Measurements from ENCODE around the gene CDYL.
"Not testable (repeated sequence)": the region's sequence is repeated elsewhere in the genome, so short reads cannot be mapped to it uniquely, and the experiment has no call there.

CDYL gene

GRCh38 chr6:4848382-4849068, 72.3 kb downstream of the CDYL start:
- DNase-seq: no peak

GRCh38 chr6:4849226-4850022, 73.2 kb downstream of the CDYL start:
- DNase-seq: no peak

GRCh38 chr6:4851035-4851434, 74.8 kb downstream of the CDYL start:
- no peak for DNase-seq

- not testable (repeated sequence) for DNase-seq
Measured at GRCh38 chr6:4852186-4852585, 76.0 kb downstream of the CDYL start.

- no peak for DNase-seq
Measured at GRCh38 chr6:4852938-4853337, 76.7 kb downstream of the CDYL start.

- DNase-seq: no peak
Measured at GRCh38 chr6:4853349-4853748, 77.1 kb downstream of the CDYL start.

- DNase-seq: no peak
Measured at GRCh38 chr6:4853782-4854511, 77.7 kb downstream of the CDYL start.

DNA sequence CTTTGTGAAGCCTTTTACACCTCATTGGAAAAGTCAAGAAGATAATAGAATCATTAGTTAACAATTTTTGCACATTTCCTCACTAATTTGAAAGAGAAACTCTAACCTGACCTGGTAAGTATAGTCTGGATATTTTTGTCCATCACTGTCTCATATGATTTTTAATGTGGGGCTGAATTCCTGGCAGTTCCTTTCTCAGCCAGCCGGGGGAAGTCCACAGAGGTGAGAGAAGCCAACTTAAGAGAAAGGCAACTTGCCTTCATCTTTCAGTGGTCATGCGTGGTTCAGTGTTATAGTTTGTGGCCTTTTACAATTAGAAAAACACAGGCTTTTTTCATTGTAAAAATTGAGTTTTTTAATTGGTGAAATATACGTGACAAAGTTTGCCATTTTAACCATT, 80.6 kb downstream of the CDYL start:
- DNase-seq: no peak

DNA sequence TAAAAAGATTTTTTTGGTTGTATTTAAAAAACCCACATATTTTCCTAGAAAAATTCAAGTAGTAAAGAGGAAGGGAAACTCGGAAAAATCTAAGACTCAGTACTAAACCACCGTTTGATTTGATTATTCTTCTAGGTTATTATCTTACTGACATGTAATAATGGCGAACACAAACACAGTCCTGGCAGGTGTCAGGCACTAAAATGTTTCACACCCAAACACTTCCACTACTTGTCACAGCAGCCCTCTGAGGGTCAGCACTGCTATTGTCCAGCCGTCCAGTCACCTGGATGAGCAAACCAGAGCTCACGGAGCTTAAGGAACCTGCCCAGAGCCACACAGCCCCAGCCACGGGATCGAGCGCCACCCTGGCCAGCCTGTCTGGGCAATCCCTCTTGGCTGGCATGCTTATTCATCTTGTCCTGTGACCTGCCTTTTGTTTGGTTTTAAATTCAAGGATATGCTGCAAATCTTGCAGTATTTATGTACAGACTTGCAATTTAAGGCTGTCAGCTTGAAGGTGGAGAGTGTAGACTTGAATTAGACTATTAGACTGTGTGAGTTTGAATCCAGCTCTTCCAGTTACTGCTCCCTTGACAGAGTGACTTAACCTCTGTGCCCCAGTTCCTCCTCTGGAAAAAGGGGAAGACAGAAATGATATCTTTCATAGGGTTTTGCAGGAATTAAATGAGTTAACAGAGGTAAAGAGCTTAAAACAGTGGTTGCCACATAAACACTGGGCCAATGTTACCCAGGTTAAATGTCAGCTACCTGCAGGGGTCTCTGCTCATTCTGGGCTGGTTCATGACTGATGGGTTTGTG, 82.2 kb downstream of the CDYL start:
- DNase-seq: no peak

- no peak for DNase-seq
Measured at GRCh38 chr6:4860387-4860786, 84.2 kb downstream of the CDYL start.

DNA sequence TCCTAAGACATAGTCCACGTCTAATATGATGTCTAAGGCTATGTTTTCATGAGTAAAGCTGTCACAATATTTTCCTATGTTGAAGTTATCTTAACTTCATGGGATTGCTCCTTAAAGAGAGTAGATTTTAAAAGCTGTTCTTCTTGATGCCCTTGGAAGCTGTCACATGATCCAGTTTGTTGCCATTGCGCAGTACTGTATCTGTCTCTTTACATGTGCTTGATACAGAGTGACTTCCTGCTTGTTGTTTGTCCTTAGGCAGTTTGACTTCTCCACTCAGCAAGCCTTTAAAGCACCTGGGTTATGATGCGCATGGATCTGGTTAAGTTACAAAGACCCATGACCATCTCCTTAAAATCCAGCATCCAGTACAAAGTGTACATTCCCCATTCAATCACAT, 85.4 kb downstream of the CDYL start:
- DNase-seq: no peak

- no peak for DNase-seq
Measured at GRCh38 chr6:4864519-4864918, 88.3 kb downstream of the CDYL start.

DNA sequence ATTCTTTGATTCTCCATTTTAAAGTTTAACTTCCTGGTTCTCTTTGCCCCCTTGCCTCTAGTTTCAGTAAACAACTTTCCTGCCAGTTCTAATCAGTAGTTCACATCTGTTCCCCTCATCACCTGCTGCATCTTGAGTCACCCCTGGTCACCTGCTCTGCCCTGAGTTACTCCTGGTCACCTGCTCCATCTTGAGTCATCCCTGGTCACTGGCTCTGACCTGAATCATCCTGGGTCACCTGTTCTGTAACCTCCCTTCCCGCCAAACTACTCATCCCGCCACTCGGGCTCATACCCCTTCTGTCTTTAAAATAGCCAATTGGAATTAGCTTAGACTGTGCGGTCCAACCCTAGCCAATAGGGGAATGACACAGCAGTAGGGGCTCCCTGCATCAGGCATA, 88.8 kb downstream of the CDYL start:
- not testable (repeated sequence) for DNase-seq

DNA sequence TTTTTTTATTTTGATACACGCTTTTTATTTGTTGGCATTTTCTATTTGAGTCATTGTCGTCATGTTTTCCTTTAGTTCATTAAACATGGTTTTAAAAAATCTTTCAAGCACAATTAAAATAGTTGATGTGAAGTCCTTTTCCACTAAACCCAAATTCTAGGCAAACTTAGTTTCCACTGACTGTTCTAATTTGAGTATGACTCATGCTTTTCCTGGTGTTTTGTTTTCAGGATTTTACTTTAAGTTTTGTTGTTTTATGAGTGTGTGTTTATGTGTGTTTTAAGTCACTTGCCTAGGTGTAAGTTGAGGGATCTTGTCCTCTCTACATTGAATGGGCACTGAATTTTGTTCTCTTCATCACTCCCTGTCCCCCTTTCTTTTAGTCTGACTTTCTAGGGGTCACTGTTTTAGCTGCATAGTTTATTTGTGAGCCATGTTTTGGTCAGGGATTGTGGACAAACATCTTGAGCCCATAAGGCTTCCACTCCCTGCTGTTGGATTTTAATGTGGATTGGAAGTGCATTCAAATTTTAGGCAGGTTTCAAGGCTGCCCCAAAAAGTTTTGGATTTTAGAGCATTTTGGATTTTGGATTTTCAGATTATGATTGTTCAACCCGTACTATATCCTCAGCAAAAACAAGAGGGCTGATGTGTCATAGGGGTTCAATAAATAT, 94.8 kb downstream of the CDYL start:
- no peak for DNase-seq

DNA sequence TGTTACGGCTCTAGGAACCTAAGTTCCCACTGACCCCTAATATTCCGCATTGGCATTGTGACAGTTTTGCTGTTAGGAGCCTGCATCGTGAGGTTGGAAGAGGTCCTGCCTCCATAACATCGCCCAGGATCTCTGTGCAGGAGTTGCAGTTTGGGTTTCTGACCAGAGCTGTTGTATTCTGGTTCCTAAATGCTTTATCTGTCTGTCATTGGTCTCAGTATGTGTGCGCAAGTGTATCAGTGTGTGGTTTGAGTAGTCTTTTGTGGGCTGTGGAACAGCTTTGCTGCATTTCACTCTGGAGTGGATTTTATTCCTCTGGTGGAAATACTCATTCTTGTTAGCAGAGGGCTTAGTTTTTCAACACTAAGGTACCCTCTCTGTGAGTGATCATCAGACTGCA, 95.6 kb downstream of the CDYL start:
- DNase-seq: no peak

DNA sequence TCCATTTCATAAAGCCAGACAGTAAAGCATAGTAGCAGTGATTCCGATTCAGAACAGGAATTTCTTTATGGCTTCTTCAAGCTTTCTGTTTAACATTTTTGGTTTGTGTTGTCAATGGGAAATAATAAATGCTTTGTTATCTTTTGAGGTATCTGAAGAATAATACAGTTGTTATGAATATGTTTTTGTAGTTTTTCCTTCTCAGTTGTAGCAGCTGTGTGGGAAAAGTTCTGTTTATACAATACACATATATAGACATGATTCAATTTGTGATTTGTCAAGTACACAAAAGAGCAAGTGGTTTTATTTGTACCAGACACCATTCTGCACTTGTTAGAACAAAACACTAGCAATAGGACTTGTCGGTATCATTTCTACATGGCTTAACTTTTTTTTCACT, 96.6 kb downstream of the CDYL start:
- DNase-seq: no peak

GRCh38 chr6:4873928-4874327, 97.7 kb downstream of the CDYL start:
- DNase-seq: no peak

GRCh38 chr6:4879741-4880275, 103.6 kb downstream of the CDYL start:
- DNase-seq: no peak

- no peak for DNase-seq
Measured at GRCh38 chr6:4880363-4880762, 104.2 kb downstream of the CDYL start.

DNA sequence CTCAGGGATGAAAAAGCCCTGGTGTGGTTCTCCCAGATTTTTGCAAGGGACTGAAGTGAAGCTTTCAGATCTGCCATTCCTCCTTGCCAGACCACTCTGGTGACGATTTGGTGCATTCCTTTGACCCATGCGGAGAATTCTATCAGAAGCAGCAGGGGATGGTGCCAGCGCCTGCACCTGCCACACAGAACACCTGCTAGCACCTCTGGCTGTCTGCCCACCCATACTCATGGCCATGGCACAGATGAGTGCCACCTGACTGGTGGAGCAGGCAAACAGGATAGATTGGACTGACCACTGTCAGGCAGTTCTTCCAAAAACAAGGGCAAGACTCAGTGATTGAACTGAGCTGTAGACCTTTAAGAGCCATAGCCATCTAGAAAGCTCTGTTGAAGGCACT, 107.1 kb downstream of the CDYL start:
- DNase-seq: no peak

DNA sequence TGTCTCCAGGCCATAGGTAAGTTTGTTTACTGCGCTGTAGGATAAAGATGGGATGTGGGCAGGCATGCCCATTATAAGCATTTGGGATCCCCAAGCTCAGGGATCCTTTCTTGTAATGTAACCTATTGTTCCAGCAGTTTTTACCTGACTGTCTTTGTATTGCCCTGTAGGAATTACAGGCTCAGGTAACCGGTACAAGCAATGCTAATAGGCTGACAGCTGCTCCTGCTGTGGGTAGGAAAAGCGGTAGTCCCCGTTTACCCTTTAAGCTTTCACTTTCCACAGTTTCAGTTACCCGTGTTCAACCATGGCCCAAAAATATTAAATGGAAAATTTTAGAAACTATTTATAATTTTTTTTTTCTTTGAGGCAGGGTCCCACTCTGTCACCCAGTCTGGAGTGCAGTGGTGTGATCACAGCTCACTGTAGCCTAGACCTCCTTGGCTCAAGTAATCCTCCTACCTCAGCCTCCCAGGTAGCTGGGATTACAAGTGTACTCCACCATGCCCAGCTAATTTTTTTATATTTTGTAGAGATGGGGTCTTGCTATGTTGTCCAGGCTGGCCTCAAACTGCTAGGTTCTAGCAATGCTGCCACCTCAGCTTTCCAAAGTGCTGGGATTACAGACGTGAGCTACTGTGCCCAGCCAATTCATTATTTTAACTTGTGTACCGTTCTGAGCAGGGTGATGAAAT, 108.6 kb downstream of the CDYL start:
- no peak for DNase-seq

Measured in activated T-cell treated with anti-CD3 and anti-CD28 coated beads, Interleukin-2, amount 50 U/mL, for 1 hour (primary cell).